ENCODE results near the gene COL4A2.

The COL4A2 gene

GRCh38 chr13:110540871-110541525 is 233.9 kb downstream of the COL4A2 start:
- in situ Hi-C loops (cut with HindIII; ENCODE audit: low sequenced_read_pairs): loop anchor here (25.0 kb wide), 2 partner anchors 304 to 1304 kb away; no protein-coding TSS in a partner anchor

- in situ Hi-C loops (cut with HindIII; ENCODE audit: low sequenced_read_pairs): loop anchor here (25.0 kb wide), 2 partner anchors 304 to 1304 kb away; no protein-coding TSS in a partner anchor
Observed at GRCh38 chr13:110541526-110541920, 234.4 kb downstream of the COL4A2 start.

GRCh38 chr13:110542169-110542796 is 235.2 kb downstream of the COL4A2 start:
- in situ Hi-C loops (cut with HindIII; ENCODE audit: low sequenced_read_pairs): loop anchor here (25.0 kb wide), 2 partner anchors 305 to 1305 kb away; no protein-coding TSS in a partner anchor

GRCh38 chr13:110546378-110546777 is 239.3 kb downstream of the COL4A2 start:
- in situ Hi-C loops (cut with HindIII; ENCODE audit: low sequenced_read_pairs): loop anchor here (25.0 kb wide), 2 partner anchors 309 to 1309 kb away; no protein-coding TSS in a partner anchor

- in situ Hi-C loops (cut with HindIII; ENCODE audit: low sequenced_read_pairs): loop anchor here (25.0 kb wide), 2 partner anchors 310 to 1310 kb away; no protein-coding TSS in a partner anchor
Observed at GRCh38 chr13:110546926-110547325, 239.8 kb downstream of the COL4A2 start.

GRCh38 chr13:110548891-110549794 is 242.1 kb downstream of the COL4A2 start:
- in situ Hi-C loops (cut with HindIII; ENCODE audit: low sequenced_read_pairs): loop anchor here (25.0 kb wide), 2 partner anchors 312 to 1312 kb away; no protein-coding TSS in a partner anchor

GRCh38 chr13:110549795-110550160 is 242.7 kb downstream of the COL4A2 start:
- in situ Hi-C loops (cut with HindIII; ENCODE audit: low sequenced_read_pairs): loop anchor here (25.0 kb wide), 2 partner anchors 312 to 1312 kb away; no protein-coding TSS in a partner anchor

GRCh38 chr13:110551284-110551683 is 244.2 kb downstream of the COL4A2 start:
- in situ Hi-C loops (cut with HindIII; ENCODE audit: low sequenced_read_pairs): no loop called here

- in situ Hi-C loops (cut with HindIII; ENCODE audit: low sequenced_read_pairs): no loop called here
Observed at GRCh38 chr13:110552767-110553166, 245.7 kb downstream of the COL4A2 start.

GRCh38 chr13:110553417-110553816 is 246.3 kb downstream of the COL4A2 start:
- in situ Hi-C loops (cut with HindIII; ENCODE audit: low sequenced_read_pairs): no loop called here

- in situ Hi-C loops (cut with HindIII; ENCODE audit: low sequenced_read_pairs): no loop called here
Observed at GRCh38 chr13:110554227-110554836, 247.2 kb downstream of the COL4A2 start.

GRCh38 chr13:110554946-110555345 is 247.9 kb downstream of the COL4A2 start:
- in situ Hi-C loops (cut with HindIII; ENCODE audit: low sequenced_read_pairs): no loop called here

GRCh38 chr13:110555601-110556223 is 248.6 kb downstream of the COL4A2 start:
- in situ Hi-C loops (cut with HindIII; ENCODE audit: low sequenced_read_pairs): no loop called here

- in situ Hi-C loops (cut with HindIII; ENCODE audit: low sequenced_read_pairs): no loop called here
Observed at GRCh38 chr13:110556224-110556606, 249.1 kb downstream of the COL4A2 start.

GRCh38 chr13:110557082-110557481 is 250.0 kb downstream of the COL4A2 start:
- in situ Hi-C loops (cut with HindIII; ENCODE audit: low sequenced_read_pairs): no loop called here

GRCh38 chr13:110557610-110558305 is 250.7 kb downstream of the COL4A2 start:
- in situ Hi-C loops (cut with HindIII; ENCODE audit: low sequenced_read_pairs): no loop called here

GRCh38 chr13:110559429-110559943 is 252.4 kb downstream of the COL4A2 start:
- in situ Hi-C loops (cut with HindIII; ENCODE audit: low sequenced_read_pairs): no loop called here

GRCh38 chr13:110559986-110560385 is 252.9 kb downstream of the COL4A2 start:
- in situ Hi-C loops (cut with HindIII; ENCODE audit: low sequenced_read_pairs): no loop called here

- in situ Hi-C loops (cut with HindIII; ENCODE audit: low sequenced_read_pairs): no loop called here
Observed at GRCh38 chr13:110560601-110561343, 253.7 kb downstream of the COL4A2 start.
